GM10266 (cell line): ENCODE data around the gene PAPOLG.

Experiments
- DNase-seq: peaks from one replicate; pipeline ENCODE4 v3.0.0; 2012; ENCODE audit errors: extremely low spot score
- TF ChIP-seq, protein P1 (sequence below): IDR thresholded peaks from 2 replicates; pipeline ENCODE4 v1.5.1; 2012; ENCODE audit warnings: mild to moderate bottlenecking, low read depth; ENCODE audit not compliant: control insufficient read depth, insufficient read depth; ENCODE audit errors: missing control alignments

The PAPOLG gene

DNA sequence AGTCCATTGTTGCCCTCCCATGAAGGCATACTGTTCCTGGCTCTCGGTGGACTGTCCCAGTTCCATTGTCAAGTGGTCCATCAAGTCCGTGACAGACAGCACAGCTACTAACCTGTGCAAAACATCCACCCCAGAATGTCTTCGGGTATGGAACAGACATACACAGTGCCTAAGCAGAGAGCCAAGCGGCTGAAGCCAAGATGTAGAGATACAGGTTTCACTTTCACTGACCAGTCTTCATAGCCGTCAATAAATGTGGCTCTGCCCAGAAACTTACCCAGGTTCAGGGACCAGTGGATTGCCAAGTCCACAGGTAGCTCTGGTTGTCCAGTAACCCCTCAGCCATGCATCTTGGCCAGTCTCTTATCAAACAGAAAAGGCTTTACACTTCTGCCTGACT is 10.7 kb upstream of the PAPOLG start:
- no peak for DNase-seq
- TF ChIP-seq, protein P1, sequence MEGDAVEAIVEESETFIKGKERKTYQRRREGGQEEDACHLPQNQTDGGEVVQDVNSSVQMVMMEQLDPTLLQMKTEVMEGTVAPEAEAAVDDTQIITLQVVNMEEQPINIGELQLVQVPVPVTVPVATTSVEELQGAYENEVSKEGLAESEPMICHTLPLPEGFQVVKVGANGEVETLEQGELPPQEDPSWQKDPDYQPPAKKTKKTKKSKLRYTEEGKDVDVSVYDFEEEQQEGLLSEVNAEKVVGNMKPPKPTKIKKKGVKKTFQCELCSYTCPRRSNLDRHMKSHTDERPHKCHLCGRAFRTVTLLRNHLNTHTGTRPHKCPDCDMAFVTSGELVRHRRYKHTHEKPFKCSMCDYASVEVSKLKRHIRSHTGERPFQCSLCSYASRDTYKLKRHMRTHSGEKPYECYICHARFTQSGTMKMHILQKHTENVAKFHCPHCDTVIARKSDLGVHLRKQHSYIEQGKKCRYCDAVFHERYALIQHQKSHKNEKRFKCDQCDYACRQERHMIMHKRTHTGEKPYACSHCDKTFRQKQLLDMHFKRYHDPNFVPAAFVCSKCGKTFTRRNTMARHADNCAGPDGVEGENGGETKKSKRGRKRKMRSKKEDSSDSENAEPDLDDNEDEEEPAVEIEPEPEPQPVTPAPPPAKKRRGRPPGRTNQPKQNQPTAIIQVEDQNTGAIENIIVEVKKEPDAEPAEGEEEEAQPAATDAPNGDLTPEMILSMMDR, result no peak

DNA sequence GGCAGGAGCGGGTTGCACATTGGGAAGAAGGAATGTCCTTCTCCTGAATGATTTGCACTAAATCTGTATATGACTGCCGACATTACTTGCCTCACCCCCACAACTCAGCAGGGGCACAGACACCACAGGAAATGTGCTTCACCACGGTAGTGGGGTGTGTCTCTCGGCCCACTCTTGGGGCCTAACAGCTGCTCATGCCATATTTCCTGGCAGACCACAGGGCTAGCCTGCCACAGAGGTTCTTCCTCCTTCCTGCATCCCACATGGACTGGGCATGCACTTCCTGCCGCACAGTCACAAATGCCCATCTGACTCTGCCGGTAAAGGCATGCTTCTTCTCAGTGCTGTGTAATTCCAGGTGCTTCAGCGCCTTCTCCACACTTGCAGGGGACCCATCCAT is 10.3 kb upstream of the PAPOLG start:
- TF ChIP-seq, protein P1, result no peak
- no peak for DNase-seq

DNA sequence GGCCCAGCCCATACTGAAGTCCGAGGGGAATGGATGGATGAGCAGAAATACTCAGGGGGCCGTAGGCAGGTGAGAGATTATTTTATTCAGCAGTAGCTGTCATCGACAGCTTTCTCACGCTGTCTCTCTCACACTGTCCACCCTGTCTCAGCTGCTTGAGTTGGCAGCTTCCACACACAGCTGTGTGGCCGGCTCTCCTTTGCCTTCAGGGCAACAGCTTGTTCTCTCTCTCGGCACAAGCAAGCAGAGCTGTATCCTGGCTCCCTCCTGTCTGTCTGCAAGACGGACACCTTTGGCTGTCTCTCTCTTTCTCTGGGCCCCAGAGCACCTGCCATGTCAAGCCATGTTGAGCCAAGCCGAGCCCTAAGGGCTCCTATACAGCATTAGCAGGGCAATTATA is 9.8 kb upstream of the PAPOLG start:
- TF ChIP-seq, protein P1, result no peak
- no peak for DNase-seq

DNA sequence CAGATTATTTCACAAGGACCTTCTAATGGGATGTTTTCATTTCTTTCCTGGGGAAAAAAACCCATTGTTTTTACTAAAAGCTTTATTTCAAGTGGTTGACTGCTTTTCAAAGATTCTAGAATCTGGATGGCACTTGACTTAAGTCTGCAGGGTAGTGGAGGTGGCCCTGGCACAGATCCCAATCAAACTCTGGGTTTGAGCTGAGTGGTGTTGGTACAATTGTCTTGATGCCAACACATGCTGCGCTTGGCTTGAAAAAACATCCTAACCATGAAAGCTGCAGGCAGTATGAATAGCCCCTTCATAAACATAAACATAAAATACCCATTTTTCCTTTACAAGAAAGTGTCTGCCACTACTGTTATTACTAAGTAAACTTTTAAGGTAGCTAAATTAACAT is 3.6 kb downstream of the PAPOLG start:
- DNase-seq, result no peak
- TF ChIP-seq, protein P1, result no peak

DNA sequence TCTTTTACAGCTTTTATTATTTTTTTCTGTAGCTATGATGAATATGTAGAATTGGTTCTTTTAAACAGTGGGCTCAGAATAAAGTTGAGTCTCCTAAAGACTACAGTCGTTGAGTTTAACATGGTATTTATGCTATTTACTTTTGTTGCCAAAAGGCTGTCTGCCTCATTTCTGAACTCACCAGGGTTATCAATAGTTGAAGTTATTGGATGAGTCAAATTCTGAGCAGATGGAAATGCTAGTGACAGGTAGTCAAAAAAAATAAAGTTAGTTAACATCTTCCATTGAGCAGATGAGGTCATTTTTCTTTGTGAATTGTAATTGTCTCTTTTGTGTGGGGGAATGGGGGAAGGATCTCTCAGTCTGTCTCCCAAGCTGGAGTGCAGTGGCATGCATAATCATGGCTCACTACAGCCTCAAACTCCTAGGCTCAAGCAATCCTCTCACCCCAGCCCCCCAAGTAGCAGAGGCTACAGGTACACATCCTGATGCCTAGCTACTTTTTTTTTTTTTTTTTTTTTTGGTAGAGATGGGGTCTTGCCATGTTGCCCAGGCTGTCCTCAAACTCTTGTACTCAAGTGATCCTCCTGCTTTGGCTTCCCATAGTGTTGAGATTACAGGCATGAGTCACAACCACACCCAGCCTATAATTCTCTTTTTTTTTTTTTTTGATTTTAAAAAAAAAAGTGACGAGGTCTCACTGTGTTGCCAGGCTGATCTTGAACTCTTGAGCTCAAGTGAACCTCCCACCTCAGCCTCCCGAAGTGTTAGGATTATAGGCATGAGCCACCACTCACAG is 8.9 kb downstream of the PAPOLG start:
- no peak for DNase-seq
- TF ChIP-seq, protein P1, result no peak

DNA sequence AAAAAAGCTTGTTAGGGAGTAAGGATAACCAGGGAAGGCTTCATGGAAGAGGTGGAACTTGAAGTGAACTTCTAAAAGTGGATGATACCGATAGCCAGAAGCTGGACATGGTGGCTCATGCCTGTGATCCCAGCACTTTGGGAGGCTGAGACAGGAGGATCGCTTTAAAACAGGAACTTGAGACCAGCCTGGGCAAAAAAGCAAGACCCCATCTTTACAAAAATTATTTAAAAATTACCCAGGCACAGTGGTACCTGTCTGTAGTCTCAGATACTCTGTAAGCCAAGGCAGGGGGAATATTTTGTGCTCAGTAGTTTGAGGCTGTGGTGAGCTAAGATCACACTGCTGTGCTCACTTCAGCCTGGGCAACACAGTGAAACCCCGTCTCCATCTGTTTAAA is 10.2 kb downstream of the PAPOLG start:
- TF ChIP-seq, protein P1, result no peak

DNA sequence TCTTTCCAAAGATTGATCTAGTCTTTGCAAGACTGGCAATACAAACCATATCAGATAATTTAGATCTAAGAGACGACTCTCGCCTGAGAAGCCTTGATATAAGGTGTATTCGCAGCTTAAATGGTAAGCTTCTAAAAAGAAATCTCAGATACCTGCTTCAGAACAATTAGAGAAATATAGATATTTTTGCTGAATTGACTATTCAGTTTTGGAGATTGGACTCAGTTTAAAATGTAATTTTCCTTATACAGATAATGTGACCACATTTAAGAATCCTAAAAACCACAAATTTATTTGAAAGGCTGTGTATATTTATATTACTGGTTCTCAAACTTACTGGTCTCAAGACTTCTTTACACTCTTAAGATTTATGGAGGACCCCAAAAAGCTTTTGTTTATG is 15.4 kb downstream of the PAPOLG start:
- DNase-seq, result no peak
- TF ChIP-seq, protein P1, result no peak

More for the DNA sequence above, 10.2 kb downstream of the PAPOLG start:
- no peak for DNase-seq
